K562 (cell line): ENCODE measurements around the gene DGCR6L. TPM values are rescaled to one million over a fixed set of nuclear protein-coding genes. Genes with fewer than 3 reads are reported as not detected.
A peak's percentile ranks its signal among the peaks of the same experiment; 100 is the strongest.

Experiments
- BRCA1 ChIP-seq, 2 experiments: fragments of 450-650 bp in 1 of 2; sonication (generic) in 1 of 2; formaldehyde crosslinking in 1 of 2; IDR thresholded peaks; 2 replicates each; pipeline versions ENCODE4 v1.5.0 to v1.6.1; 2017 to 2020; ENCODE audit warnings: mild to moderate bottlenecking in 1 of 2, missing genetic modification reagents in 1 of 2
- FIP1L1 ChIP-seq: fragments of 200-400 bp; formaldehyde crosslinking; IDR thresholded peaks from 2 replicates; pipeline ENCODE4 v1.6.1; 2018; ENCODE audit warnings: mild to moderate bottlenecking, low read depth, low read length; ENCODE audit not compliant: poor library complexity, severe bottlenecking
- FOXJ2 ChIP-seq: fragments of 200-800 bp; sonication (Bioruptor generic); IDR thresholded peaks from 2 replicates; pipeline ENCODE4 v1.6.1; 2016; ENCODE audit warnings: missing genetic modification characterization, missing compliant biosample characterization
- MAFG ChIP-seq: fragments of 450-650 bp; conservative IDR thresholded peaks from 2 replicates; pipeline ENCODE4 v1.6.1; 2016; ENCODE audit warnings: missing genetic modification characterization, missing compliant biosample characterization
- NFRKB ChIP-seq: fragments of 450-650 bp; IDR thresholded peaks from 2 replicates; pipeline ENCODE4 v1.6.1; 2016; ENCODE audit warnings: low read depth
- POLR2H ChIP-seq: IDR thresholded peaks from 2 replicates; pipeline ENCODE4 v1.6.1; 2016; ENCODE audit warnings: missing genetic modification characterization, low read depth, mild to moderate bottlenecking, control low read depth, missing compliant biosample characterization, moderate library complexity
- USF1 ChIP-seq: sonication (generic); formaldehyde crosslinking; IDR thresholded peaks from 2 replicates; pipeline ENCODE4 v1.9.0; 2022; ENCODE audit warnings: mild to moderate bottlenecking, missing genetic modification reagents
- ZFP1 ChIP-seq: fragments of 450-650 bp; formaldehyde crosslinking; IDR thresholded peaks from 2 replicates; pipeline ENCODE4 v1.4.0; 2020; ENCODE audit warnings: mild to moderate bottlenecking, mixed read lengths
- ZFX ChIP-seq: sonication (generic); formaldehyde crosslinking; IDR thresholded peaks from 2 replicates; pipeline ENCODE4 v1.8.0; 2022; ENCODE audit warnings: mild to moderate bottlenecking, missing genetic modification reagents, moderate library complexity
- ZNF511 ChIP-seq: sonication (generic); formaldehyde crosslinking; IDR thresholded peaks from 2 replicates; pipeline ENCODE4 v1.8.0; 2022; ENCODE audit warnings: mild to moderate bottlenecking, missing genetic modification reagents
- ZNF785 ChIP-seq: fragments of 250-450 bp; sonication (Bioruptor Pico); IDR thresholded peaks from 2 replicates; pipeline ENCODE4 v1.4.0; 2020; ENCODE audit warnings: mild to moderate bottlenecking
- polyA plus RNA-seq, 8 experiments: library from polyadenylated mRNA; depleted of rRNA in 4 of 8; stranded (reverse) in 5 of 8; unstranded in 3 of 8; fragments of >200 nt; fragmentation: Nextera tagmentation in 2 of 8; fragmentation: Illumina TruSeq in 1 of 8; extraction: Ambion mirVana in 2 of 8; extraction: Trizol in 1 of 8; gene quantifications; 2 replicates each; pipeline versions ENCODE4 v1.2.1 to v1.2.3, GENCODE V29; 2011 to 2014; ENCODE audit warnings: inconsistent platforms in 1 of 8, missing spikeins in 1 of 8
- total RNA-seq, 7 experiments: library from RNA; depleted of rRNA in 6 of 7; stranded (reverse); fragments of >200 nt in 6 of 7; fragmentation: Illumina TruSeq in 2 of 7; extraction: Trizol in 2 of 7; gene quantifications; 2 replicates each; pipeline versions ENCODE4 v1.2.1 to v1.2.3, GENCODE V29; 2011 to 2021; ENCODE audit warnings: low replicate concordance in 1 of 7
- TF ChIP-seq, protein P1 (sequence below): fragments of 200-800 bp; sonication (Bioruptor generic); IDR thresholded peaks from 2 replicates; pipeline ENCODE4 v1.6.1; 2017; ENCODE audit warnings: missing genetic modification characterization, missing compliant biosample characterization
- TF ChIP-seq, protein P2 (sequence below): sonication (generic); formaldehyde crosslinking; IDR thresholded peaks from 2 replicates; pipeline ENCODE4 v1.9.0; 2022; ENCODE audit warnings: mild to moderate bottlenecking, missing genetic modification reagents
- TF ChIP-seq, protein P3 (sequence below): sonication (generic); formaldehyde crosslinking; IDR thresholded peaks from 2 replicates; pipeline ENCODE4 v1.8.1; 2023; ENCODE audit warnings: mild to moderate bottlenecking, missing genetic modification reagents
- TF ChIP-seq, protein P4 (sequence below): sonication (generic); formaldehyde crosslinking; IDR thresholded peaks from 2 replicates; pipeline ENCODE4 v1.8.1; 2023; ENCODE audit warnings: missing genetic modification reagents, mild to moderate bottlenecking, borderline replicate concordance

Gene DGCR6L
- total and polyA plus RNA-seq, 9 of the 15 experiments (the other 6 are each of a cell fraction or from before 2014, with no cell fraction given), result 3.6 to 151 (median 51.0) TPM

DNA sequence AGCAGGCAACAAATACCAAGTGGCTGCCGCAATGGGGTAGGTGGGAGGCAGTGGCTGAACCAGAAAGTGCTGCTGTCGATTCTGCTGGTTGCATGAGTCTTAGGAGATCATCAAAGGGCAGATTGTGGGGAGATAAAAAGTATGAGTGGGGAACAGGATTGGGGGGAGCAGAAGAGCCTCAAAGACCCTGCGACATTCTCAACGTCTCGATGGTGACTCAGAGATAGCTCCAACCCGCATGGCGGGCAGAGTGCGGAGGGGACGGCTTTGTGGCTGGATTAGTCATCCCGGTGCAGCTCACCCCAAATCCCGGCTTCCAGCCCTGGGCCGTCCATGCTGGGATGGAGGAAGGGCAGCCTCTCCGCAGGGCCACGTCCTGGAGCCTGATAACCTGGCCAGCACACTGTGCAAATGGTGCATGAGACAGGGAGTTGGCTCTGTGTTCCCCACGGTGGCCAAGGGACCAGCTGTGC is 40.2 kb downstream of the DGCR6L start (continued):
- TF ChIP-seq, protein P1, sequence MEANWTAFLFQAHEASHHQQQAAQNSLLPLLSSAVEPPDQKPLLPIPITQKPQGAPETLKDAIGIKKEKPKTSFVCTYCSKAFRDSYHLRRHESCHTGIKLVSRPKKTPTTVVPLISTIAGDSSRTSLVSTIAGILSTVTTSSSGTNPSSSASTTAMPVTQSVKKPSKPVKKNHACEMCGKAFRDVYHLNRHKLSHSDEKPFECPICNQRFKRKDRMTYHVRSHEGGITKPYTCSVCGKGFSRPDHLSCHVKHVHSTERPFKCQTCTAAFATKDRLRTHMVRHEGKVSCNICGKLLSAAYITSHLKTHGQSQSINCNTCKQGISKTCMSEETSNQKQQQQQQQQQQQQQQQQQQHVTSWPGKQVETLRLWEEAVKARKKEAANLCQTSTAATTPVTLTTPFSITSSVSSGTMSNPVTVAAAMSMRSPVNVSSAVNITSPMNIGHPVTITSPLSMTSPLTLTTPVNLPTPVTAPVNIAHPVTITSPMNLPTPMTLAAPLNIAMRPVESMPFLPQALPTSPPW (CRISPR knock-in tag), result peak; percentile 70
- TF ChIP-seq ZNF511 (CRISPR knock-in tag), result peak; percentile 57
- TF ChIP-seq FOXJ2, result no peak
- TF ChIP-seq MAFG, result no peak
- TF ChIP-seq, protein P2, sequence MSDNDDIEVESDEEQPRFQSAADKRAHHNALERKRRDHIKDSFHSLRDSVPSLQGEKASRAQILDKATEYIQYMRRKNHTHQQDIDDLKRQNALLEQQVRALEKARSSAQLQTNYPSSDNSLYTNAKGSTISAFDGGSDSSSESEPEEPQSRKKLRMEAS (CRISPR knock-in tag), result peak; percentile 60
- TF ChIP-seq USF1 (CRISPR knock-in tag), result no peak
- TF ChIP-seq ZNF785 (CRISPR knock-in tag), result no peak
- no peak for TF ChIP-seq ZFP1 (CRISPR knock-in tag)
- no peak for TF ChIP-seq NFRKB
- no peak for TF ChIP-seq BRCA1 (IDR thresholded peaks at IDR 0.05)
- TF ChIP-seq BRCA1 (CRISPR knock-in tag; IDR thresholded peaks at IDR 0.05), result no peak
- TF ChIP-seq, protein P3, sequence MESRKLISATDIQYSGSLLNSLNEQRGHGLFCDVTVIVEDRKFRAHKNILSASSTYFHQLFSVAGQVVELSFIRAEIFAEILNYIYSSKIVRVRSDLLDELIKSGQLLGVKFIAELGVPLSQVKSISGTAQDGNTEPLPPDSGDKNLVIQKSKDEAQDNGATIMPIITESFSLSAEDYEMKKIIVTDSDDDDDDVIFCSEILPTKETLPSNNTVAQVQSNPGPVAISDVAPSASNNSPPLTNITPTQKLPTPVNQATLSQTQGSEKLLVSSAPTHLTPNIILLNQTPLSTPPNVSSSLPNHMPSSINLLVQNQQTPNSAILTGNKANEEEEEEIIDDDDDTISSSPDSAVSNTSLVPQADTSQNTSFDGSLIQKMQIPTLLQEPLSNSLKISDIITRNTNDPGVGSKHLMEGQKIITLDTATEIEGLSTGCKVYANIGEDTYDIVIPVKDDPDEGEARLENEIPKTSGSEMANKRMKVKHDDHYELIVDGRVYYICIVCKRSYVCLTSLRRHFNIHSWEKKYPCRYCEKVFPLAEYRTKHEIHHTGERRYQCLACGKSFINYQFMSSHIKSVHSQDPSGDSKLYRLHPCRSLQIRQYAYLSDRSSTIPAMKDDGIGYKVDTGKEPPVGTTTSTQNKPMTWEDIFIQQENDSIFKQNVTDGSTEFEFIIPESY (CRISPR knock-in tag), result no peak
- TF ChIP-seq ZFX (CRISPR knock-in tag), result no peak
- no peak for TF ChIP-seq FIP1L1
- no peak for TF ChIP-seq POLR2H
- TF ChIP-seq, protein P4, sequence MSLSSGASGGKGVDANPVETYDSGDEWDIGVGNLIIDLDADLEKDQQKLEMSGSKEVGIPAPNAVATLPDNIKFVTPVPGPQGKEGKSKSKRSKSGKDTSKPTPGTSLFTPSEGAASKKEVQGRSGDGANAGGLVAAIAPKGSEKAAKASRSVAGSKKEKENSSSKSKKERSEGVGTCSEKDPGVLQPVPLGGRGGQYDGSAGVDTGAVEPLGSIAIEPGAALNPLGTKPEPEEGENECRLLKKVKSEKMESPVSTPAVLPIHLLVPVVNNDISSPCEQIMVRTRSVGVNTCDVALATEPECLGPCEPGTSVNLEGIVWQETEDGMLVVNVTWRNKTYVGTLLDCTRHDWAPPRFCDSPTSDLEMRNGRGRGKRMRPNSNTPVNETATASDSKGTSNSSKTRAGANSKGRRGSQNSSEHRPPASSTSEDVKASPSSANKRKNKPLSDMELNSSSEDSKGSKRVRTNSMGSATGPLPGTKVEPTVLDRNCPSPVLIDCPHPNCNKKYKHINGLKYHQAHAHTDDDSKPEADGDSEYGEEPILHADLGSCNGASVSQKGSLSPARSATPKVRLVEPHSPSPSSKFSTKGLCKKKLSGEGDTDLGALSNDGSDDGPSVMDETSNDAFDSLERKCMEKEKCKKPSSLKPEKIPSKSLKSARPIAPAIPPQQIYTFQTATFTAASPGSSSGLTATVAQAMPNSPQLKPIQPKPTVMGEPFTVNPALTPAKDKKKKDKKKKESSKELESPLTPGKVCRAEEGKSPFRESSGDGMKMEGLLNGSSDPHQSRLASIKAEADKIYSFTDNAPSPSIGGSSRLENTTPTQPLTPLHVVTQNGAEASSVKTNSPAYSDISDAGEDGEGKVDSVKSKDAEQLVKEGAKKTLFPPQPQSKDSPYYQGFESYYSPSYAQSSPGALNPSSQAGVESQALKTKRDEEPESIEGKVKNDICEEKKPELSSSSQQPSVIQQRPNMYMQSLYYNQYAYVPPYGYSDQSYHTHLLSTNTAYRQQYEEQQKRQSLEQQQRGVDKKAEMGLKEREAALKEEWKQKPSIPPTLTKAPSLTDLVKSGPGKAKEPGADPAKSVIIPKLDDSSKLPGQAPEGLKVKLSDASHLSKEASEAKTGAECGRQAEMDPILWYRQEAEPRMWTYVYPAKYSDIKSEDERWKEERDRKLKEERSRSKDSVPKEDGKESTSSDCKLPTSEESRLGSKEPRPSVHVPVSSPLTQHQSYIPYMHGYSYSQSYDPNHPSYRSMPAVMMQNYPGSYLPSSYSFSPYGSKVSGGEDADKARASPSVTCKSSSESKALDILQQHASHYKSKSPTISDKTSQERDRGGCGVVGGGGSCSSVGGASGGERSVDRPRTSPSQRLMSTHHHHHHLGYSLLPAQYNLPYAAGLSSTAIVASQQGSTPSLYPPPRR (CRISPR knock-in tag), result no peak
